PFSK-1 (cell line): ENCODE results near the gene ECD.

Experiments used
- POLR2AphosphoS5 ChIP-seq: IDR thresholded peaks from 2 replicates; pipeline ENCODE4 v1.6.1; 2012; ENCODE audit warnings: low read depth, mild to moderate bottlenecking, control low read depth, low read length, moderate library complexity
- REST ChIP-seq, 2 experiments: IDR thresholded peaks; 2 replicates each; pipeline versions ENCODE4 v1.6.1 to v1.8.0; 2011 to 2012; ENCODE audit warnings: low read depth in 2 of 2, low read length in 2 of 2, control low read depth in 1 of 2, inconsistent platforms in 1 of 2, mild to moderate bottlenecking in 1 of 2, moderate library complexity in 1 of 2; ENCODE audit not compliant: insufficient read depth in 1 of 2

GRCh38 chr10:73099141-73099540, 68.7 kb downstream of the ECD start:
- TF ChIP-seq REST (IDR thresholded peaks at IDR 0.05; ENCODE audit: insufficient read depth in 1 of 2, low read depth in 2 of 2, low read length in 2 of 2) (no peak), POLR2AphosphoS5 (no peak)
